Stimulated activated CD4-positive, alpha-beta T cell treated with anti-CD3 and anti-CD28 coated beads, Interleukin-4, amount 100 ng/mL, for 24 hours (primary cell): ENCODE measurements around the gene ADH6.
"Not testable (repeated sequence)": the region's sequence is repeated elsewhere in the genome, so short reads cannot be mapped to it uniquely, and the experiment has no call there.

Experiments used
- DNase-seq: peaks from one replicate; pipeline ENCODE4 v3.0.0-alpha.2; 2020

The ADH6 gene

DNA sequence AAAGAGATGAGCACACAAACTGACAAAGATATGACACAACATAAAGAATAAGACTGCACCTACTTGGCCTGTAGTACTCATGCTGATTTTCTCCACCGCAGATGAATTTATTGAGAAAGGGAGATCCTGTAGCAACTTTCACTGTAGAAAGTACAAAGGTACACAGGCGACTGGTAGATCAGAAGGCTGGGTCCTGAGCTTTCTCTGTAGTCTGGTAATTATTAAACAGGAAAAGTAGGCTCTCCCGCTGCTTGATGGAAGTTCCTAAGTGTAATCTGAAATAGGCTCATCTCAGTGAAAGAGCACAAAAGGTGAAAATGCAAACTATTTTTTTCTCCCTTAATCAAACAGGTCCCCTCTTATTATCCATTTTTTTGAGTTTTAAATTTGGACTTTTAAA, at the start of gene ADH6:
Gene ADH6 (minus strand): TSS at position 175 of the 400 bp plus-strand sequence. CDS start 94 bp downstream, at position 81.
- no peak for DNase-seq

DNA sequence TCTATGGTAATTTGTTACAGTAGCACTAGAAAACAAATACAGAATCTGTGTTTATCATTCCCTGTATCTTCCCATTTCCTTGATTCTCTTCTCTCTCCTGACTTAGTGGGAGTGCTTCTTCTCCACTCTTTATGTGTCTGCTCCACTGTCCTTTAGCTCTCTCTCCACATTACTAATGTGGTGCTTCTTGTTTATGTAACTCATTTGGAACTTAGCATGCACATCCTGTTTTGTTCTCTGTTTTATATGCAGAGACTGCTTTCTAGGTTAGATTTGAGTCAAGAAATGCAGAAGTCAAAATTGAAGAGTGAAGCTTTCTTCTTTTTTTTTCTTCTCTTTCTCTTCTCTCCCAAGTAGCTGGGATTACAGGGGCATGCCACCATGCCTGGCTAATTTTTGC, 45.9 kb upstream of the ADH6 start:
- no peak for DNase-seq

DNA sequence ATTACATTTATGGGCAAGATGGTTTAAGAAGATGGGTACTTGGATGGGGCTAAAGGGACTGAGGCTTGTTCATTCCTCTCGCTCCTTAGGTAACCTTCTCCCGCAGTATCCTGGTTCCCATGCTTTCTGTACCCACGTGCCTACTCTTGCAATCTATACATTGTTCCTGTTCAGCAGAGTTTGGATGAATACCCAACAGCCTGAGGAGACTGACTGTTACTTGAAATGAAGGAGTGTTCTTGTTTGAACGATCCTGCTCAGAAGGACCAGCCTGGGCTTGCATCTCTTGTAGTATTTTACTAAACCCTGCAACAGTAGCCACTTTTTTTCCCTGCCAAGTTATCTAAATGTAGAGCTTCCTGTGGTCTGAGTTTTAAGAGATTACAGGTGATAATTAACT, 33.7 kb upstream of the ADH6 start:
- no peak for DNase-seq

DNA sequence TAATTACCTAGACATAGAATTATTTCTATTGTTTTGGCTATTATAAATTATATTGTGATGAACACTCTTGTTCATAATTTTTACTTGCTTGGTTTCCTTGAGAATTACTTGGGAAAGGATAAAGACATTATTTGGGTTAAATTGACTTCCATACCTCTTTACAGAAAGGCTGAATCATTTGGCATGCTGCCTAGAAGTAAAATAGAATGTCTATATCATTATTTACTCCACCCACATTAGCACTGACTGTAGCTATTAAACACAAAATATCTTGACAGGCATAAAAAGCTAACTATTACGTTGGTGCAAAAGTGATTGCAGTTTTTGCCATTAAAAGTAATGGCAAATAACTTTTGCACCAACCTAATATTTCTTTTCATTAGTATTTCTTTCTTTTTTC, 29.7 kb upstream of the ADH6 start:
- DNase-seq = no peak

DNA sequence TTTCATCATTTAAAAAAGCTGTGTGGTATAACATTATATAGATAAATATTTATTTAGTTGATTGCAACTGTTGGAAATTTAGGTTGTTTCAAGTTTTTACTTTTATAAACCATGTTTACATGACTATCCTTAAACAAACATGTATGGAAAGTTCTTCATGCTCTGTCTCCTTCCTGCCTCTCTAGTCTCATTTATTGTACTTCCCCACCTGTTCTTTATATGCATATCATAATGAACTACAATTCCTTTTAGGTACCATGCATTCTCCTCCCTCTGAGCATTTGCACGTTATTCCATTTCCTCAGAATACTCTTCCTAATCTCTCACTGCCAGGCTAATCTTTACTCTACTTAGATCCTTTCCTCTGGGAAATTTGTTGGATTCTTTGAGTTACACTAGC, 16.9 kb upstream of the ADH6 start:
- DNase-seq = no peak

GRCh38 chr4:99234331-99235010, 15.4 kb upstream of the ADH6 start:
- no peak for DNase-seq

GRCh38 chr4:99233397-99233796, 14.4 kb upstream of the ADH6 start:
- DNase-seq = not testable (repeated sequence)

DNA sequence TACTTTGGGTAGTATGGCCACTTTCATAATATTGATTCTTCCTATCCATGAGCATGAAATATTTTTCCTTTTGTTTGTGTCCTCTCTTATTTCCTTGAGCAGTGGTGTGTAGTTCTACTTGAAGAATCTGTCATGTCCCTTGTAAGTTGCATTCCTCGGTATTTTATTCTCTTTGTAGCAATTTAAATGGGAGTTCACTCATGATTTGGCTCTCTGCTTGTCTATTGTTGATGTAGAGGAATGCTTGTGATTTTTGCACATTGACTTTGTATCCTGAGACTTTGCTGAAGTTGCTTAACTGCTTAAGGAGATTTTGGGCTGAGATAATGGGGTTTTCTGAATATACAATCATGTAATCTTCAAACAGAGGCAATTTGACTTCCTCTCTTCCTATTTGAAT, 9.7 kb upstream of the ADH6 start:
- DNase-seq = not testable (repeated sequence)

- not testable (repeated sequence) for DNase-seq
Measured at GRCh38 chr4:99227646-99228045, 8.6 kb upstream of the ADH6 start.

GRCh38 chr4:99221980-99222379, 2.9 kb upstream of the ADH6 start:
- DNase-seq = no peak

GRCh38 chr4:99219479-99219878, 433 bp upstream of the ADH6 start:
- no peak for DNase-seq

- no peak for DNase-seq
Measured at GRCh38 chr4:99215521-99215920, 3.5 kb downstream of the ADH6 start.

- DNase-seq = no peak
Measured at GRCh38 chr4:99210789-99211188, 8.3 kb downstream of the ADH6 start.

GRCh38 chr4:99209671-99210070, 9.4 kb downstream of the ADH6 start:
- DNase-seq = no peak

- no peak for DNase-seq
Measured at GRCh38 chr4:99208719-99209075, 10.3 kb downstream of the ADH6 start.

GRCh38 chr4:99207911-99208718, 10.9 kb downstream of the ADH6 start:
- no peak for DNase-seq

- no peak for DNase-seq
Measured at GRCh38 chr4:99207069-99207743, 11.8 kb downstream of the ADH6 start.

DNA sequence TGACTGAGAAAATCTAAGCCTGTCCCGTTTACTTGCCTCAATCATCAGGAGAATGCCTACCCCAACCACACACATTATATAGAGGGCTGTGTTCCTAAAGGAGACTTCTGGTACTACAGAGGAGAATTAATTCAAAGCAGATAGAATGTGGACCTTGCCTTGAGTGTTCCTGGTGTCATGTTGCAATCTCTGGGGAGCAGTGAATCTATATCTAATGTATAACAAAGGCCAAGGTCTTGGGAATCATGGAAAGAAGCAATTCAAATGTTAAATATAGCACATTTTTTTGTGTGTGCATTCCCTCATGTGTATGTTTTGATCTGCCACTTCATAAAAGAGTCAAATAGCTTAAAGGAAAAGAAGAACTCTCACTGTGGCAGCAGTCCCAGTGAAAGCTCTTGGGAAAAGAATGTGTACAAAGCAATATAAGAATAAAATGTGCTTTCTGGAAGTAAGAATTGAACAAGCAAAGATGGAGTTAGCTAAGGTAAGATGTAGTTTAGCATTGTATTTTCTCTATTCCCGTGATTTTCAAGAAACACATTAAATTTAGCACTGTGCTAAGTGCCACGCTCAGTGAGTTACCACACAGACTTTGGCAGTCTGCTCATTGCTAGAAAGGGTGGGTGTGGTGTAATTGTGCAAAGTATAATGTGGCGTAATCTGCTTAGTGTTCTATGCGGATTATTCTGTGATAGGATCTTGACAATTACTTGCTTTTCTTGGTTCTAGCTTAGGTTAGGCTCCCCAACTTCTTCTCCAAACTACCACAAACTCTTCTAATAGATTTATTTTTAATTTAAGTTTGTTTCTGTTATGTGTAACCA, 13.7 kb downstream of the ADH6 start:
- DNase-seq = no peak

DNA sequence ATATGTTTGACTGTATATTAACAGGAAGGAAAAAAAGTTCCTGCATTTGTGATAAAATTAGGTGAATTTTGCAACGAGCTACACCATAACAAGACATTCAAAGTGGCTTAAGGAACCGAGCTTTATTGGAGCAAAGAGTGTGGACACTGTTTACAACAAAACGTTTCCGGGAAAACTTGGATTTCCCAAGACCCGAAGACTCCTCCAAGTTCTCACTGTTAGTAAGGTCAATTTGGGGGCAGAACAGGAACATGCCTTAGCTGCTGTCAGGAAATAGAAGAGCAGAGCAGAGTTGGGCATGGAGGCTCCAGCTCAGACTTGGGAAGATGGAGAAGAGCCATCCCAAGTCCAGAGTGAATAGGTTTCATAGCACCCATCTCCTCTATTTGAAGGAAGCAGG, 16.5 kb downstream of the ADH6 start:
- no peak for DNase-seq

GRCh38 chr4:99202094-99202493, 17.0 kb downstream of the ADH6 start:
- no peak for DNase-seq

GRCh38 chr4:99201690-99202089, 17.4 kb downstream of the ADH6 start:
- no peak for DNase-seq

GRCh38 chr4:99200138-99200537, 18.9 kb downstream of the ADH6 start:
- DNase-seq = no peak

- DNase-seq = no peak
Measured at GRCh38 chr4:99190336-99190735, 28.7 kb downstream of the ADH6 start.
